Adipocyte (in vitro differentiated cells): ENCODE results near the gene LDHD.
"Not testable (repeated sequence)": the region's sequence is repeated elsewhere in the genome, so short reads cannot be mapped to it uniquely, and the experiment has no call there.

Experiments used
- DNase-seq: peaks from one replicate; pipeline ENCODE4 v3.0.0-alpha.2; 2015; ENCODE audit warnings: low read depth
- H3K27me3 ChIP-seq: replicated peaks from 2 replicates; pipeline ENCODE4 v1.7.0; 2013; ENCODE audit warnings: mild to moderate bottlenecking, low read length, moderate library complexity; ENCODE audit not compliant: control insufficient read depth, insufficient read depth
- H3K36me3 ChIP-seq: 2 replicates; pipeline ENCODE4 v1.7.0; 2013; ENCODE audit warnings: low read length, mild to moderate bottlenecking, moderate library complexity; ENCODE audit not compliant: control insufficient read depth, insufficient read depth, severe bottlenecking
- H3K4me1 ChIP-seq: 2 replicates; pipeline ENCODE4 v1.7.0; 2013; ENCODE audit warnings: mild to moderate bottlenecking, low read length, moderate library complexity; ENCODE audit not compliant: control insufficient read depth, insufficient read depth
- H3K4me3 ChIP-seq: 2 replicates; pipeline ENCODE4 v1.7.0; 2013; ENCODE audit warnings: mild to moderate bottlenecking, low read length, moderate library complexity
- H3K9ac ChIP-seq: 2 replicates; pipeline ENCODE4 v1.7.0; 2013; ENCODE audit warnings: mild to moderate bottlenecking, low read length, moderate library complexity
- H3K9me3 ChIP-seq: 2 replicates; pipeline ENCODE4 v1.7.0; 2013; ENCODE audit warnings: mild to moderate bottlenecking, low read length, moderate library complexity; ENCODE audit not compliant: control insufficient read depth

The LDHD gene

DNA sequence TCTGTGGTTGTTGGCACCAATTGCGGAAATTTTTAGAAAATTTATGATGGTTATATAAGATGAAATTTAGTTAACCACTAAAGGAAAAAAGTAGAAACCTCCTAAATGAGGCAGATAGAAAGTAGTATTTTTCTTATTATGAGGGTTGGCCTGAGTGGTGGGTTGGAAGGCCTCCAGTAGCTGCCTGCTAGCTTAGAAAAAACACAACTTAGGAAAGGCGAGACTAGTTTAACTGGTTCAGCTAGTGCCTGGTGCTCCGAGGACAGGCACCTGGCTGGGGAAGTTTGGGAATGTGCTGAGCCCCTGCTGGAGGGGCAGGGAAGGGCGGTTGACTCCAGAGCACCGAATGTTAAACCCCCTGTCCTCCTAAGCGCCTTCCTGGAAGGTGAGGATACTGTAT is 19.9 kb downstream of the LDHD start:
- peaks cover 3% of the 10 kb centered on the region for H3K36me3 ChIP-seq
- no peaks in the 10 kb centered on the region for H3K27me3 ChIP-seq
- DNase-seq = no peak
- no peak overlapping the region for H3K4me3 ChIP-seq
- no peaks in the 10 kb centered on the region for H3K9me3 ChIP-seq
- H3K4me1 ChIP-seq = peaks cover 6% of the 10 kb centered on the region
- no peak overlapping the region for H3K9ac ChIP-seq

DNA sequence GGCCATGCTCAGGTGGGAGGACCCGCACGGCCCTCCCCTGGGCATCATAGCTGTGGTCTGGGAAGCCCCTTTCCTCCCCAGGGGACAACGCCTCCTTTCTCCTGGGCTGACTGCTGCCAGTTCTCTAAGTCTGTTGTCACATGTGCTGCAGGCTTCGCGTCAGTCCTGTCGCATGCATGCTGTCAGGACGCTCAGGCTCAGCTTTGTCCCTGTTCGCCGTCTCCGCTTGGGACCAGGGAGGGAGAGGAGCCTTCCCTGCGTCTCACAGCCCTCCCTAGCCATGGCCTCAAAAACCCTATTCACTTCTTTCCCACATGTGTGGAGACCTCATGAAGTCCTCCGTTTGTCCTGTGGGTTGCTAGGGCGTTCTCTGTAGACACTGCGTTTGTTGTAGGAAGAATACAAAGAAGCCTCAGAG is 21.4 kb downstream of the LDHD start:
- H3K36me3 ChIP-seq = peaks cover 3% of the 10 kb centered on the region
- no peak overlapping the region for H3K4me3 ChIP-seq
- peaks cover 6% of the 10 kb centered on the region for H3K4me1 ChIP-seq
- no peaks in the 10 kb centered on the region for H3K27me3 ChIP-seq
- no peak overlapping the region for H3K9ac ChIP-seq
- H3K9me3 ChIP-seq = no peaks in the 10 kb centered on the region
- DNase-seq = no peak

DNA sequence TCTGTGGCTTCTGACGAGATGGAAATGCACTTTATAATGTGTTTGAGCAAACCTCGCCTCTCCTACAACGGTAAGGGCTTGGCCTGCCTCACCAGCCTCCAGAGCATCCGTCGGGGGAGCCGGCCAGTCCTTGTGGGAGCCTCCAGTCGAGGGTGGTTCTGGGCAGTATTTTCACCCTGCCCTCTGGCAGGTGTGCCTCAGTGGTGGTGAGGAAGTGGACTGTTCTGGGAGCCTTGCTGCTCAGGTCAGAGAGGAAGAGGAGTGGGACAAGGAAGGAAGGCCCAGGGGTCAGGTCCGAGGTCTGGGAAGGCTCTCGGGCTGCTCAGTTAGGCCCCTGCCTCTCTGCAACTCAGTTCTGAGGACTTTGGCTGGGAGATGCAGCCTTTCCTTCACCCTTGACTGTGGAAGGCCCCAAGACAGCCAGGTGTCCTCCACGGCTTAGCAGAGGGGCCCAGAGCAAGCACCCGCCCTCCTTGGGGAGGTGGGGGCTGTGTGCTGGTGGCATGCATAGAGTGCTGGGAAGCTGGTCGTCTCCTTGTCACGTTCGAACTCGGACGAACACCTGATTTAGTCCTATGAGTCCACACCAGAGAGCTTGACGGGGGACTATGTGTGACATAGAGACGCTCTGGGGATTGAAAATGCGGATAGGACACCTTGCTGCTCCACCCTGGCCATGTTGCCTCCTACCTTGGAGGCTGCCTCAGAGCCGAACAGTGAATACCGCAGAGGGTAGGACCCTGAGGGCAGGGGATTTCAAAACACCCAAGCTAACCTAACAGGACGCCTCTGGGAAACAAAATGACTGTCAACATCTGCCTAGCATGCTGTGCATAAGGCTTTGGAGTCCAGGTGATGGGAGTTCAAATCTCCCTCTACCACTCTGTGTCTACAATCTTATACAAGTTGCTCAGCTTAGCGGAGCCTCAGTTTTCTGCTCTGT is 22.7 kb downstream of the LDHD start:
- peaks cover 3% of the 10 kb centered on the region for H3K36me3 ChIP-seq
- no peaks in the 10 kb centered on the region for H3K27me3 ChIP-seq
- H3K9me3 ChIP-seq = no peaks in the 10 kb centered on the region
- H3K4me1 ChIP-seq = no peaks in the 10 kb centered on the region
- no peak overlapping the region for H3K9ac ChIP-seq
- H3K4me3 ChIP-seq = no peak overlapping the region
- no peak for DNase-seq

DNA sequence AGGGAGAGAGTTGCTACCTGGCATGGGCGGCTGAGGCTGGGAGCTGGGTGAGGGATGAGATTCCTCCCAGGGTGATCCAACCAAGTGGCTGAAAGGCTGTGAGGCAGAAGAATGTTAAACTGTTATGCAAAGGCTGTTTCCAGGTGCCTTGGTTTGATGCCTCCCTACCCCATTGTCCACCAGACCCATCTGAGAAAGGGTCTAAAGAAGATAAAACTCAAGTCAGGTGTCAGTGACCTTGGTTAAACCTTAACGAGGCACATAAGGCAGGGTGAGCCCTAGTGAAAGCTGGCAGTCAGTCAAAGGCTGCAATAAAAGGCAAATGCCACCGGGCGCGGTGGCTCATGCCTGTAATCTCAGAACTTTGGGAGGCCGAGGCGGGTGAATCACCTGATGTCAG is 23.8 kb downstream of the LDHD start:
- no peak for DNase-seq
- peaks cover 3% of the 10 kb centered on the region for H3K36me3 ChIP-seq
- peaks cover 11% of the 10 kb centered on the region for H3K4me1 ChIP-seq
- no peak overlapping the region for H3K4me3 ChIP-seq
- no peaks in the 10 kb centered on the region for H3K27me3 ChIP-seq
- H3K9ac ChIP-seq = no peak overlapping the region
- H3K9me3 ChIP-seq = no peaks in the 10 kb centered on the region

DNA sequence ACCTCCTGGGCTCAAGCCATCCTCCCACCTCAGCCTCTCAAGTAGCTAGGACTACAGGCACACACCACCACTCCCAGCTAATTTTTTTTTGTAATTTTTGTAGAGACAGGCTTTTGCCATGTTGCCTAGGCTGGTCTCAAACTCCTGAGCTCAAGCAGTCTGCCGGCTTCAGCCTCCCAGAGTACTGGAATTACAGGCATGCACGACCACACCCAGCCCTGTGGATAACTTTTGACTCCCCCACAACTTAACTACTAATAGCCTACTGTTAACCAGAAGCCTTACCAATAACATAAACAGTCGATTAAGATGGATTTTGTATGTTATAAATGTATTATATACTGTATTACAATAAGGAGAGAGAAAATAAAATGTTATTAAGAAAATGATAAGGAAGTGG is 25.0 kb downstream of the LDHD start:
- not testable (repeated sequence) for H3K9ac ChIP-seq, H3K9me3 ChIP-seq, DNase-seq, H3K27me3 ChIP-seq, H3K4me3 ChIP-seq, H3K36me3 ChIP-seq
- peaks cover 18% of the 10 kb centered on the region for H3K4me1 ChIP-seq

DNA sequence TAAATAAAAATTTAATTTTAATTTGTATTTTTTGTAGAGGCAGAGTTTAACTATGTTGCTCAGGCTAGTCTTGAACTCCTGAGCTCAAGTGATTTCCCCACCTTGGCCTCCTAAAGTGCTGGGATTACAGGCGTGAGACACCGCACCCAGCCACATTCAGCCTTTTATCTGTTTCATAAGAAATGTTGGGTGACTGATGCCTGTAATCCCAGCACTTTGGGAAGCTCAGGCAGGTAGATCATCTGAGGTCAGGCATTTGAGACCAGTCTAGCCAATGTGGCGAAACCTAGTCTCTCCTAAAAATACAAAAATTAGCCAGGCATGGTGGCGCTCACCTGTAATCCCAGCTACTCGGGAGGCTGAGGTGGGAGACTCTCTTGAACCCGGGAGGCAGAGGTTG is 25.7 kb downstream of the LDHD start:
- not testable (repeated sequence) for H3K27me3 ChIP-seq, DNase-seq, H3K4me3 ChIP-seq, H3K9me3 ChIP-seq, H3K9ac ChIP-seq, H3K36me3 ChIP-seq
- peaks cover 18% of the 10 kb centered on the region for H3K4me1 ChIP-seq

DNA sequence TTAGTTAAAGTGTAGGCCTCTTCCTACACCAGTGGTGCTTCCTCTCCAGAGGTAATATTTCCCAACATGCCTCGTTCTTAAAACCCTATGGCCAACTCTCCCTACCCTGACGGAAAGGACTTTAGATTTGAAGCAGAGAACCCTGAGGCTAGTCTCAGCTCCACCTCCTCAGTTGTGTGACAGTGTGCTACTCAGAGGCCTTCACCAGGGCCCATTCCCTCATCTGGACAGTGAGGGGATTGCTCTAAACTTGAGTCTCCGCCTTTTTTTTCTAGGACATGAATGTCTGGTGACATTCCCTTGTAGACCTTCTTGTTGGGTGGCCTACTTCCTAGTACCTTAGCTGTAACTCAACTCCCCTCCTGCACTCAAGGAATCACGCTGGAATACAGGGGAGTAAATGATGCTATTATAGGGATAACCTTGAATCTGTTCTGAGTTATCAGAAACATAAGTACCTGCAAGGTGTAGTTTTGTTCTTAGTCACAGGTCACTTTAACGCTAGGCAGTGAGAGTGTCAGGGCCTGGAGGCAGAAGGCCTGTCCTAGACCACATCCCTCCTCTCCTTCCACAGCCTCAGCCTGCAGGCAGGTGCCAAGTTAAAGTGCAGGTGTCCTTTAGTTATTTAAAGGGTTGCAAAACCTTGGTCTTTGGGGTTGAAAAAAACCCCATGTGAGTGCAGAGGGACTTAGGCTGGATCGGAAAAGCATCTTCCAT is 26.9 kb downstream of the LDHD start:
- no peak for DNase-seq
- H3K27me3 ChIP-seq = no peaks in the 10 kb centered on the region
- H3K36me3 ChIP-seq = no peaks in the 10 kb centered on the region
- H3K9me3 ChIP-seq = no peaks in the 10 kb centered on the region
- H3K9ac ChIP-seq = no peak overlapping the region
- no peak overlapping the region for H3K4me3 ChIP-seq
- H3K4me1 ChIP-seq = peaks cover 18% of the 10 kb centered on the region

DNA sequence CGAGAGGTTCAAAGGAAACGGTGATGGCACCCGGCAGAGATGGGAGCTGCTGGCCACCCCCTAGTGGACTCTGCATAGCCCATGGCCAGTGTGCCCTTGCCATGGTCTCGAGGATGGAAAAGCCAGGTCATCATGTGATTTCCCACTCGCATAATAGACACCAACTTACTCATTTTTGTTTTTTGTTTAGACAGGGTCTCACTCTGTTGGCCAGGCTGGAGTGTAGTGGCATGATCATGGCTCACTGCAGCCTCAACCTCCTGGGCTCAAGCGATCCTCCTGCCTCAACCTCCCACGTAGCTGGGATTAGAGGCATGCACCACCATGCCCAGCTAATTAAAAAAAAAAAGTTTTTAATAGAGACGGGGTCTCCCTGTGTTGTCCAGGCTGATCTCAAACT is 27.6 kb downstream of the LDHD start:
- Histone ChIP-seq H3K36me3 (no peaks in the 10 kb centered on the region), H3K4me1 (peaks cover 18% of the 10 kb centered on the region), H3K9ac (no peak overlapping the region), H3K9me3 (no peaks in the 10 kb centered on the region), H3K4me3 (no peak overlapping the region), H3K27me3 (no peaks in the 10 kb centered on the region)
- DNase-seq = no peak

DNA sequence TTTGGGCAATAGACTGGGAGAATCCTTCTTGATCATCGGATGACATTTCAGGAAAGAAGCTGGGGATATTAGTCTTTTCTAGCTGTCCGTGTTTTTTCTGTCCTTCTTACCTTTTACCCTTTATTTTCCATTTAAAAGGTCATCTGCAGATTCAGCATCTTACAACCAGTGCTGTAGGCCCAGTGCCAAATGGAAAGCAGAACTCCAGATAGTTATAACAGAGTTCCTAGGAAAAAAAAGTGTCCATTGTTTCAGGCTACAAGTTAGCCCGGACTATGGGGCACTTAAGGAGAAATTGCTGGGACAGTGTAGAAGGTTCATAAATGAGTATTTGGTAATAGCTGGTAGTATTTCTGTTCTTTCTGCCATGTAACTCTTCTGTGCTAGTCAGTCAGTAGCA is 28.4 kb downstream of the LDHD start:
- H3K4me1 ChIP-seq = peaks cover 18% of the 10 kb centered on the region
- H3K36me3 ChIP-seq = no peaks in the 10 kb centered on the region

DNA sequence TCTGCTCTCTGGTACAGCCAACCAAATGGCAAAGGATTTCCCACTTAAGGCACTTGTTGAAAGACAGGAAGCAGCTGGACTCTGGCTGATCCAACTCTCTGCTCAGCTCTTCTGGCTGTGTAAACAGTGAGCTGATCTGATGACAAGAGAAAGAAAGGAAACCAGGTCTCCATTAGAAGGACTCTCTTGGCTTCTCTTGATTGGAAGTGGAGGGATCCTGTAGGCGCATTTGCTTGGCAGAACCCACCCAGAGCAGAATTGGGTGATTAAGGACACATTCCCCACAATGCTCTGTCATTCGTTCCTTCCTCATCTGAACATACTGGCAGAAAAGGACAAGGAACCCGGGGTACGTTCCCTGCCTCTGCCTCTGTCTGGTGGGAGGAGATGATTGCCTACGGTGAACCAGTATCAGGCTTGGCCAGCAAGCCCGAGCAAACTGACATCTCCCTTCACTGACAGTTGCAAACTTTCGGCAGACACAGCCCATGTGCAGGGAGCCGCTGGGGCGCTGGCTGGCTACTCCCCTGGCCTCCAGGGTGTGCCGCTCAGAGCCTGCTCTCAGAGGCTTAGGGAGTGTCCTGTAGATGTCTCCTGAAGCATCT is 29.1 kb downstream of the LDHD start:
- Histone ChIP-seq H3K36me3 (no peaks in the 10 kb centered on the region), H3K4me1 (peaks cover 18% of the 10 kb centered on the region), H3K9ac (peak overlapping the region; percentile 17), H3K4me3 (peak overlapping the region; percentile 5), H3K27me3 (no peaks in the 10 kb centered on the region), H3K9me3 (no peaks in the 10 kb centered on the region)
- peak; percentile 41 for DNase-seq

More for the DNA sequence above, 28.4 kb downstream of the LDHD start:
- H3K9me3 ChIP-seq = no peaks in the 10 kb centered on the region
- DNase-seq = no peak
- H3K4me3 ChIP-seq = no peak overlapping the region
- no peaks in the 10 kb centered on the region for H3K27me3 ChIP-seq
- peak overlapping the region; percentile 17 for H3K9ac ChIP-seq

DNA sequence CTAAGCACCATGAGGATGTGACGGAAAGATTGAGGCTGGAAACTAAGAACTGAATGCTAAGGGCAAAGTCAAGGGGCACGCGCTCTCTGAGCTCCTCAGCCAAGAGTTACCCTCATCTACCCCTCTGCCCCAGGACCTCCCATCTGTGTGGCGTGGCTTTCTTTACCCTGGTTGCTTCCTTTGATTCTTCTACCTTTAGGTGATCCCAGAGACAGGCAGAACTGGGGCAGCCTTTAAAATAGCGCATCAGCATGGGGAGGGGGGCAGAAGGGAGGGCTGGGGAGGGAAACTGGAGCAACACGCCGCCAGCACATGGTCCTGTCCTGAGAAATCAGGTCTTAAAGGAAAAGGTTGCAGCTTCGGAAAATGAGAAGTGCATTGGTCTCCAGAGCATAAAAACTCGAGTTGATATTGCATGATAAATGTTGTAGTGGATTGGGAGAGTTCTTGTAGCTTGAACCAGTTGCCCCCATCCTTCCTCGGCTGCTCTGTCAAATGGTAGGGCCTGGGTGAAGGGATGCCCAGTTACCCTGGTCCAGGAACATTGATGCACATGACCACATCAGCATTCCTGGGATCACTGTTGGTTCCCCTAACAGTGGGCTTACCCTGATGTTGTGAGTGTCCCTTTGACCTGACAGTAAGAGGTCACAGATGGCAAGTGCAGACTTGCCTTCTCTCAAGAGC is 29.7 kb downstream of the LDHD start:
- H3K36me3 ChIP-seq = no peaks in the 10 kb centered on the region
- H3K4me3 ChIP-seq = no peak overlapping the region
- DNase-seq = no peak
- H3K9me3 ChIP-seq = no peaks in the 10 kb centered on the region
- no peak overlapping the region for H3K9ac ChIP-seq
- H3K4me1 ChIP-seq = peaks cover 18% of the 10 kb centered on the region
- H3K27me3 ChIP-seq = no peaks in the 10 kb centered on the region
